ENCODE results near the gene STX5.
"Not testable (repeated sequence)": the region's sequence is repeated elsewhere in the genome, so short reads cannot be mapped to it uniquely, and the experiment has no call there.

STX5 gene, protein sequence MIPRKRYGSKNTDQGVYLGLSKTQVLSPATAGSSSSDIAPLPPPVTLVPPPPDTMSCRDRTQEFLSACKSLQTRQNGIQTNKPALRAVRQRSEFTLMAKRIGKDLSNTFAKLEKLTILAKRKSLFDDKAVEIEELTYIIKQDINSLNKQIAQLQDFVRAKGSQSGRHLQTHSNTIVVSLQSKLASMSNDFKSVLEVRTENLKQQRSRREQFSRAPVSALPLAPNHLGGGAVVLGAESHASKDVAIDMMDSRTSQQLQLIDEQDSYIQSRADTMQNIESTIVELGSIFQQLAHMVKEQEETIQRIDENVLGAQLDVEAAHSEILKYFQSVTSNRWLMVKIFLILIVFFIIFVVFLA

DNA sequence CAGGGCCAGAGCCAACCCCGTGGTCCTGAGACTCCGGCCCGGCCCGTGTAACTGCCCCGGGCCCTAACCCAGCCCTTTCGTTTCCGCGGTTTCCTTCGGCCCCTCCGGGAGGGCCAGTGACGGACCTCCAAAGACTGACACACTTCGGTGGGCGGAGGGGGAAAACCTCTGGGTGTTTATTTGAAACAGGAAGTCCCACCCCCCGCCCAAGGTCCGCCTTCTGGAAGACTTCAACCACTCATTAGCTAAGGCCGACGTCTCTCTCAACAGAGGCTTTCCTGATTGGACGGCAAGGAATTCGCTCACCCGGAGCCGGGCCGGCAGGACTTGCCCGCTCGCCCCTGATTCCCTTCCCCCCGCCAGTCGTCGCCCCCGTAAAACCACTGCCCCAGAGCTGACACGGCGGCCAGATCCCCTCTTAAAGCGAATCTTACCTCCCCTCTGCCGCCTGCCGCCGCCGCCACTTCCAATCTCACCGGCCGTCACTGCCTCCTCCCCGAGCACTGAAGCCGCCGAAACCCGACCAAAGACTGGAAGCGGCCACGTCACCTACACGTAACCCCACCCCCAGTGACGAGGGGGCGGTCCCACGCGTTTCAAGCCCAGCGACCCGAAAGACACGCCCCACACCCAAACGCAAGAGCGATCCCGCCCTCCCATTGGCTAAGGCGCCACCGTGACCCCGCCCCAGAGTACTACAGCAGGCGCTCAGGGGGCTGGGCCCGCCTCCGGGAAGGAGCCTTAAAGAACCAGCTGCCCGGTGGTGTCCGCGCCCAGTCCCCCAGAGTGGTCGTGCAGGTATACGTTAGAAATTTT lies at the start of gene STX5:
STX5 (minus strand) TSS at position 532 of the 816 bp plus-strand sequence. CDS start 808 bp downstream, outside the sequence.
- DNase-seq (ENCODE audit: low read depth, low spot score) = peak; percentile 99

GRCh38 chr11:62880803-62881578 lies 49.1 kb upstream of the STX5 start, which contains the start of gene SLC3A2:
Gene SLC3A2, plus strand, starts transcription at chr11:62880896. Its CDS starts 128 bp downstream, at chr11:62881024.
- peak; percentile 76 for DNase-seq (ENCODE audit: low read depth, low spot score)

GRCh38 chr11:62880231-62880802 lies 48.5 kb upstream of the STX5 start:
- DNase-seq (ENCODE audit: low read depth, low spot score) = no peak

GRCh38 chr11:62879235-62879978 lies 47.6 kb upstream of the STX5 start:
- no peak for DNase-seq (ENCODE audit: low read depth, low spot score)

GRCh38 chr11:62876712-62877111 lies 44.9 kb upstream of the STX5 start:
- no peak for DNase-seq (ENCODE audit: low read depth, low spot score)

- no peak for DNase-seq (ENCODE audit: low read depth, low spot score)
Measured at GRCh38 chr11:62875698-62876478, 44.0 kb upstream of the STX5 start.

- no peak for DNase-seq (ENCODE audit: low read depth, low spot score)
Measured at GRCh38 chr11:62874851-62875250, 43.0 kb upstream of the STX5 start.

DNA sequence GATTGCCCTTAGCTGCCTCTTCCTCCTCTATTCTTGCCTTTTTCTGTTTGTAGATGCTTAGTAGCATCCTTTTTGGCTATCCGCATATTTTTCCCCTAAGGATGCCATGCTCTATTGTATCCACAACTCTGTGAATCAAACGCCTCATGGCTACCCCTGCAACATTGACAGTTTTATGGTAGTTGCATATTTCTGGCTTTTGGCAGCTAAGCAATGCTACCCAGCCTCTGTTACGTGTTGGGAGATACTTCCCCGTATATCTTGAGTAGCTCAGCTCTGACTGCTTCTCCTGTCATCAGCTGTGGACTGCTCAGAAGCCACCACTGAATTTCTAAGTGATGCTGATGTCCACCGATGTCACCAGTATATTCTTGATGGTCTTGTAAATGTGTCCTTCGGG lies 33.8 kb upstream of the STX5 start:
- no peak for DNase-seq (ENCODE audit: low read depth, low spot score)

- no peak for DNase-seq (ENCODE audit: low read depth, low spot score)
Measured at GRCh38 chr11:62863687-62864335, 32.0 kb upstream of the STX5 start.

GRCh38 chr11:62861564-62862192 lies 29.8 kb upstream of the STX5 start:
- DNase-seq (ENCODE audit: low read depth, low spot score) = not testable (repeated sequence)

DNA sequence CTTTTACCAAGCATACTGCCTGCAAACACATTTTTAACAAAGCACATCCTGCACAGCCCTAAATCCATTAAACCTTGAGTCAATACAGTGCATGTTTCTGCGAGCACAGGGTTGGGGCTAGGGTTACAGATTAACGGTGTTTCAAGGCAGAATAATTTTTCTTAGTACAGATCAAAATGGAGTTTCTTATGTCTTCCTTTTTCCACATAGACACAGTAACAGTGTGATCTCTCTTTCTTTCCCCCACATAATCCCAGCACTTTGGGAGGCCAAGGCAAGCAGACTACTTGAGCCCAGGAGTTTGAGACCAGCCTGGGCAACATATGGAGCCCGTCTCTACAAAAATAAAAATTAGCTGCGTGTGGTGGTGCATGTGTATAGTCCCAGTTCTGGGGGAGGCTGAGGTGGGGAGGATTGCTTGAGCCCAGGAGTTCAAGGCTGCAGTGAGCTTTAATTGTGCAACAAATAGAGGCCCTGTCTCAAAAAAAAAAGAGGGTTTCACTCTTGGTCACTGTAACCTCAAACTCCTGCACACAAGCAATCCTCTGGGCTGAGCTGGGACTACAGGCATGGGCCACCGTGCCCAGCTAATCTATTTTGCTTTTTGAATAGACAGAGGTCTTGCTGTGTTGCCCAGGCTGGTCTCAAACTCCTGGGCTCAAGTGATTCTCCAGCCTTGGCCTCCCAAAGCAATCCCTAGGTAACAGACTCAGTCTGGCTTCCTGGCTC lies 29.1 kb upstream of the STX5 start:
- DNase-seq (ENCODE audit: low read depth, low spot score) = no peak

DNA sequence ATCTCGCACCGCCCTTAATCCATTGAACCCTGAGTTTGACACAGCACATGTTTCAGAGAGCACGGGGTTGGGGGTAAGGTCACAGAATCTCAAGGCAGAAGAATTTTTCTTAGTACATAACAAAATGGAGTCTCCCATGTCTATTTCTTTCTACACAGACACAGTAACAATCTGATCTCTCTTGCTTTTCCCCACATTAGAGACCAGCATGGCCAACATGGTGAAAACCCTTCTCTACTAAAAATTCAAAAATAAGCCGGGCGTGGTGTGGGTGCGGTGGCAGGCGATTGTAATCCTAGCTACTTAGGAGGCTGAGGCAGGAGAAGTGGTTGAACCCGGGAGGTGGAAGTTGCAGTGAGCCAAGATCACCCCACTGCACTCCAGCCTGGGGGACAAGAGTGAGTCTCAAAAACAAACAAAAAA lies 27.4 kb upstream of the STX5 start:
- DNase-seq (ENCODE audit: low read depth, low spot score) = not testable (repeated sequence)

- DNase-seq (ENCODE audit: low read depth, low spot score) = no peak
Measured at GRCh38 chr11:62858201-62858600, 26.4 kb upstream of the STX5 start.

GRCh38 chr11:62857541-62857982 lies 25.7 kb upstream of the STX5 start:
- no peak for DNase-seq (ENCODE audit: low read depth, low spot score)

GRCh38 chr11:62856333-62856895 lies 24.6 kb upstream of the STX5 start:
- DNase-seq (ENCODE audit: low read depth, low spot score) = no peak

DNA sequence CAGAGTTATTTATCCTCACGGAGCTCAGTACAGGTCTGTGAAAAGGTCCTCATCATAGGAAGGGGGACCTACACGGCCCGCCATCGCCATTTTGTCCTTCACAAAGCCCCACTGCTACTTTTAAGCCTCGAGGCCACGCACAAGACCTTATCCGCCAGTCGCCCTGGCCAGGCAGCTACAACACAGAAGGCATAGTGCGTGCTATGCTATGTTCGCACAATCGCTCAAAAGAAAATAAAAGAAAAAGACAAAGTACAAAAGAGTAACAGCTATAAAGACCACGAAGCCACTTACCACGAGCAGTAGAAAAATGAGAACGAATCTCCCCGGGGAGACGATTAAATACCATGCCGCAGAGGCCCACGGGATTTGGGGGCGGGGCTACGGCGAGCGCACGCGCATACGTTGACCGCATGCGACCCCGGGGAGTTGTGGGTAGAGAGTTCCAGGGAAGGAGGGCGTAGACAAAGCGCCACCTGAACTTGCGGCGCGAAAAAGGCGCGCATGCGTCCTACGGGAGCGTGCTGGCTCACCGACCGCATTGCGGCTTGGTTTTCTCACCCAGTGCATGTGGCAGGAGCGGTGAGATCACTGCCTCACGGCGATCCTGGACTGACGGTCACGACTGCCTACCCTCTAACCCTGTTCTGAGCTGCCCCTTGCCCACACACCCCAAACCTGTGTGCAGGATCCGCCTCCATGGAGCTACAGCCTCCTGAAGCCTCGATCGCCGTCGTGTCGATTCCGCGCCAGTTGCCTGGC lies 23.9 kb upstream of the STX5 start:
- DNase-seq (ENCODE audit: low read depth, low spot score) = peak; percentile 95

All from activated CD4-positive, CD25-positive, alpha-beta regulatory T cell treated with anti-CD3 and anti-CD28 coated beads, Interleukin-2, amount 50 U/mL, for 16 hours (primary cell).